Breast epithelium (tissue), 4 donors: ENCODE data around the gene SLK. TPM values are rescaled to one million over a fixed set of nuclear protein-coding genes. Genes with fewer than 3 reads are reported as not detected.

Experiments used
- DNase-seq, 2 donors: peaks; one replicate each; pipeline ENCODE4 v3.0.0-alpha.2; 2019; ENCODE audit warnings: low spot score in 2 of 2
- H3K27ac ChIP-seq, 2 donors: fragments of 200-600 bp; sonication (generic) in 1 of 2; one replicate each; pipeline ENCODE4 v1.5.1; 2016 to 2019; ENCODE audit warnings: mild to moderate bottlenecking in 1 of 2
- H3K27me3 ChIP-seq, 2 donors: fragments of 200-600 bp; sonication (generic) in 1 of 2; one replicate each; pipeline versions ENCODE4 v1.5.1 to v1.6.0; 2017 to 2019; ENCODE audit warnings: control low read depth in 1 of 2, mild to moderate bottlenecking in 1 of 2
- H3K36me3 ChIP-seq: fragments of 200-600 bp; one replicate; pipeline ENCODE4 v1.5.1; 2019
- H3K4me1 ChIP-seq, 2 donors: fragments of 200-600 bp; sonication (generic); one replicate each; pipeline ENCODE4 v1.5.1; 2016 to 2019; ENCODE audit warnings: control low read depth in 1 of 2
- H3K4me3 ChIP-seq, 3 donors: fragments of 200-600 bp; sonication (generic); 1 replicate in 2 of 3; 2 replicates in 1 of 3; pipeline ENCODE4 v1.5.1; 2016 to 2019; ENCODE audit warnings: mild to moderate bottlenecking in 3 of 3, moderate library complexity in 2 of 3
- H3K9me3 ChIP-seq, 2 donors: fragments of 200-600 bp; sonication (generic) in 1 of 2; one replicate each; pipeline ENCODE4 v1.5.1; 2016 to 2019; ENCODE audit warnings: control low read depth in 1 of 2
- CTCF ChIP-seq, 3 donors: fragments of 450-650 bp; IDR thresholded peaks; one replicate each; pipeline ENCODE4 v1.5.1; 2016 to 2017; ENCODE audit warnings: antibody characterized with exemption in 3 of 3, mild to moderate bottlenecking in 3 of 3, moderate library complexity in 3 of 3
- POLR2A ChIP-seq: fragments of 450-650 bp; IDR thresholded peaks from one replicate; pipeline ENCODE4 v1.6.1; 2016; ENCODE audit warnings: antibody characterized with exemption, mild to moderate bottlenecking, moderate library complexity
- POLR2AphosphoS5 ChIP-seq, 3 donors: sonication (generic); formaldehyde crosslinking; IDR thresholded peaks; one replicate each; pipeline ENCODE4 v1.6.1; 2017; ENCODE audit warnings: antibody characterized with exemption in 3 of 3
- intact Hi-C: fragments of 100-400 bp; cut with DNase I; formaldehyde crosslinking; loops from one replicate; pipeline ENCODE4 v1.15.1; 2023; ENCODE audit warnings: low total_unique reads
- total RNA-seq, 3 donors: library from RNA; depleted of rRNA; stranded (reverse); fragments of >200 nt; gene quantifications; one replicate each; pipeline ENCODE4 v1.1.0, GENCODE V29; 2016

The SLK gene
- total RNA-seq, 3 donors from 2014 or later = 63.2 to 94.4 (median 76.4) TPM

- no peak for DNase-seq
- H3K4me1 ChIP-seq = peaks cover 0 to 8% of the 10 kb centered on the region in 2 donors
- H3K4me3 ChIP-seq = peak overlapping the region; percentile 86 to 94 (median 94)
- H3K27ac ChIP-seq = peak overlapping the region in 1 of 2 donors; percentile 48
- TF ChIP-seq POLR2A (no peak), CTCF (IDR thresholded peaks at IDR 0.05) (no peak), POLR2AphosphoS5 (IDR thresholded peaks at IDR 0.05) (no peak)
- no peaks in the 10 kb centered on the region for H3K36me3 ChIP-seq
- no peaks in the 10 kb centered on the region for H3K27me3 ChIP-seq
- intact Hi-C loops = loop anchor here (5.0 kb wide), 1 partner anchor 68 kb away; no protein-coding TSS in a partner anchor
- H3K9me3 ChIP-seq = no peaks in the 10 kb centered on the region
Observed at GRCh38 chr10:103969857-103970627, 3.1 kb downstream of the SLK start.

- H3K4me1 ChIP-seq = peaks cover 0 to under 1% of the 10 kb centered on the region in 2 donors
- intact Hi-C loops = no loop called here
Observed at GRCh38 chr10:103975169-103975568, 8.2 kb downstream of the SLK start.

GRCh38 chr10:103977204-103977603 lies 10.3 kb downstream of the SLK start:
- no peak for DNase-seq
- Histone ChIP-seq H3K9me3 (no peaks in the 10 kb centered on the region), H3K4me1 (no peaks in the 10 kb centered on the region), H3K4me3 (no peak overlapping the region), H3K27ac (no peak overlapping the region), H3K36me3 (no peaks in the 10 kb centered on the region), H3K27me3 (no peaks in the 10 kb centered on the region)
- TF ChIP-seq CTCF (IDR thresholded peaks at IDR 0.05) (no peak), POLR2AphosphoS5 (IDR thresholded peaks at IDR 0.05) (no peak), POLR2A (no peak)
- intact Hi-C loops = no loop called here

More at GRCh38 chr10:103975169-103975568, 8.2 kb downstream of the SLK start:
- Histone ChIP-seq H3K9me3 (no peaks in the 10 kb centered on the region), H3K36me3 (no peaks in the 10 kb centered on the region), H3K27me3 (no peaks in the 10 kb centered on the region), H3K27ac (no peak overlapping the region), H3K4me3 (no peak overlapping the region)
- no peak for TF ChIP-seq POLR2A
- TF ChIP-seq CTCF (IDR thresholded peaks at IDR 0.05) = no peak
- TF ChIP-seq POLR2AphosphoS5 (IDR thresholded peaks at IDR 0.05) = no peak
- DNase-seq = no peak

- TF ChIP-seq POLR2AphosphoS5 (IDR thresholded peaks at IDR 0.05) (no peak), POLR2A (no peak), CTCF (IDR thresholded peaks at IDR 0.05) (no peak)
- no peaks in the 10 kb centered on the region for H3K4me1 ChIP-seq
- H3K27ac ChIP-seq = no peak overlapping the region
- H3K27me3 ChIP-seq = no peaks in the 10 kb centered on the region
- intact Hi-C loops = no loop called here
- DNase-seq = no peak
- no peaks in the 10 kb centered on the region for H3K36me3 ChIP-seq
- no peak overlapping the region for H3K4me3 ChIP-seq
- H3K9me3 ChIP-seq = no peaks in the 10 kb centered on the region
Observed at GRCh38 chr10:103979530-103979929, 12.6 kb downstream of the SLK start.

GRCh38 chr10:103980288-103980906 lies 13.5 kb downstream of the SLK start:
- Histone ChIP-seq H3K27me3 (no peaks in the 10 kb centered on the region), H3K4me3 (no peak overlapping the region), H3K9me3 (no peaks in the 10 kb centered on the region), H3K36me3 (no peaks in the 10 kb centered on the region), H3K4me1 (no peaks in the 10 kb centered on the region), H3K27ac (no peak overlapping the region)
- no peak for DNase-seq
- TF ChIP-seq POLR2AphosphoS5 (IDR thresholded peaks at IDR 0.05) (no peak), CTCF (IDR thresholded peaks at IDR 0.05) (no peak), POLR2A (no peak)
- intact Hi-C loops = no loop called here
